ENCODE measurements around the gene GARIN3. TPM values are rescaled to one million over a fixed set of nuclear protein-coding genes. Genes with fewer than 3 reads are reported as not detected.

Gene GARIN3
- total and polyA plus RNA-seq, 11 donors = not detected

- H3K4me1 ChIP-seq = peaks cover 0 to 5% (median 0%) of the 10 kb centered on the region in 12 donors
- DNase-seq (no peak), ATAC-seq (no peak)
- TF ChIP-seq POLR2A (IDR thresholded peaks at IDR 0.05) (no peak), CTCF (IDR thresholded peaks at IDR 0.05) (no peak)
- H3K4me3 ChIP-seq = no peak overlapping the region
- WGBS, 4 donors = 88 to 97% (median 91%) methylated on average over 11 to 12 of the region's 12 CpGs
- H3K27me3 ChIP-seq = peaks cover 0 to 15% (median 4%) of the 10 kb centered on the region in 9 donors
- no peaks in the 10 kb centered on the region for H3K9me3 ChIP-seq
- H3K27ac ChIP-seq = no peak overlapping the region
- no peaks in the 10 kb centered on the region for H3K36me3 ChIP-seq
- intact Hi-C loops (cut with DNase I) = loop anchor here in 1 of 10 donors (5.0 kb wide), 1 partner anchor 149 kb away; no protein-coding TSS in a partner anchor
These were observed 3.0 kb downstream of the GARIN3 start for GRCh38 chr5:157162919-157163510.

GRCh38 chr5:157161996-157162395 lies 4.1 kb downstream of the GARIN3 start:
- ATAC-seq (no peak), DNase-seq (no peak)
- Histone ChIP-seq H3K27me3 (peaks cover 0 to 13% (median 0%) of the 10 kb centered on the region in 9 donors), H3K4me3 (no peak overlapping the region), H3K27ac (no peak overlapping the region), H3K36me3 (no peaks in the 10 kb centered on the region), H3K9me3 (no peaks in the 10 kb centered on the region), H3K4me1 (peaks cover 0 to 5% (median 0%) of the 10 kb centered on the region in 12 donors)
- intact Hi-C loops (cut with DNase I) = loop anchor here in 1 of 10 donors (5.0 kb wide), 1 partner anchor 150 kb away; no protein-coding TSS in a partner anchor
- 80 to 89% (median 84%) methylated on average over 5 to 6 of the region's 6 CpGs for WGBS, 4 donors
- TF ChIP-seq CTCF (IDR thresholded peaks at IDR 0.05) = no peak
- no peak for TF ChIP-seq POLR2A (IDR thresholded peaks at IDR 0.05)

- Histone ChIP-seq H3K4me1 (peaks cover 0 to 5% (median 0%) of the 10 kb centered on the region in 12 donors), H3K4me3 (no peak overlapping the region), H3K27me3 (peaks cover 0 to 13% (median 0%) of the 10 kb centered on the region in 9 donors), H3K9me3 (no peaks in the 10 kb centered on the region), H3K36me3 (no peaks in the 10 kb centered on the region), H3K27ac (peak overlapping the region in 1 of 12 donors; percentile 42)
- no peak for DNase-seq
- ATAC-seq = no peak
- no peak for TF ChIP-seq POLR2A (IDR thresholded peaks at IDR 0.05)
- TF ChIP-seq CTCF (IDR thresholded peaks at IDR 0.05) = no peak
- WGBS, 4 donors = 75 to 83% (median 78%) methylated on average over 4 of the region's 4 CpGs
- intact Hi-C loops (cut with DNase I) = loop anchor here in 1 of 10 donors (5.0 kb wide), 1 partner anchor 152 kb away; no protein-coding TSS in a partner anchor
These were observed 6.1 kb downstream of the GARIN3 start for GRCh38 chr5:157160001-157160400.

- H3K4me3 ChIP-seq = no peak overlapping the region
- H3K27ac ChIP-seq = peak overlapping the region in 1 of 12 donors; percentile 42
- intact Hi-C loops (cut with DNase I) = loop anchor here in 2 of 10 donors (10.0 kb wide), 2 partner anchors 86 to 156 kb away; no protein-coding TSS in a partner anchor
- TF ChIP-seq CTCF (IDR thresholded peaks at IDR 0.05) = no peak
- no peak for TF ChIP-seq POLR2A (IDR thresholded peaks at IDR 0.05)
- WGBS, 4 donors = 87 to 91% (median 89%) methylated on average over 6 of the region's 6 CpGs
- H3K36me3 ChIP-seq = no peaks in the 10 kb centered on the region
- DNase-seq (no peak), ATAC-seq (no peak)
- H3K27me3 ChIP-seq = peaks cover 0 to 13% (median 0%) of the 10 kb centered on the region in 9 donors
- no peaks in the 10 kb centered on the region for H3K9me3 ChIP-seq
- peaks cover 0 to 5% (median 0%) of the 10 kb centered on the region in 12 donors for H3K4me1 ChIP-seq
These were observed 6.8 kb downstream of the GARIN3 start for GRCh38 chr5:157159209-157159751.

Data from heart left ventricle (tissue), 16 donors.